Measurements from ENCODE around the gene NCR3LG1. TPM values are rescaled to one million over a fixed set of nuclear protein-coding genes. Genes with fewer than 3 reads are reported as not detected.
A peak's percentile ranks its signal among the peaks of the same experiment; 100 is the strongest.

NCR3LG1 gene
- total RNA-seq, 4 donors from 2014 or later, result 4.6 to 7.4 (median 6.3) TPM

GRCh38 chr11:17402486-17402885, 50.9 kb downstream of the NCR3LG1 start:
- H3K27me3 ChIP-seq, result no peaks in the 10 kb centered on the region
- WGBS, result 93% methylated on average over 8 of the region's 8 CpGs
- H3K4me1 ChIP-seq, result peaks cover 17% of the 10 kb centered on the region
- no peaks in the 10 kb centered on the region for H3K36me3 ChIP-seq
- no peaks in the 10 kb centered on the region for H3K9me3 ChIP-seq
- no peak overlapping the region for H3K4me3 ChIP-seq
- DNase-seq (ENCODE audit: low spot score in 2 of 2), result no peak
- TF ChIP-seq POLR2A (IDR thresholded peaks at IDR 0.05) (no peak), EP300 (IDR thresholded peaks at IDR 0.05) (no peak), CTCF (IDR thresholded peaks at IDR 0.05) (no peak), POLR2AphosphoS5 (IDR thresholded peaks at IDR 0.05) (no peak)
- H3K27ac ChIP-seq, result no peak overlapping the region

- Histone ChIP-seq H3K27ac (no peak overlapping the region), H3K36me3 (no peaks in the 10 kb centered on the region), H3K9me3 (no peaks in the 10 kb centered on the region), H3K27me3 (no peaks in the 10 kb centered on the region), H3K4me3 (no peak overlapping the region), H3K4me1 (peaks cover 17% of the 10 kb centered on the region)
- TF ChIP-seq EP300 (IDR thresholded peaks at IDR 0.05) (no peak), CTCF (IDR thresholded peaks at IDR 0.05) (no peak), POLR2AphosphoS5 (IDR thresholded peaks at IDR 0.05) (no peak), POLR2A (IDR thresholded peaks at IDR 0.05) (no peak)
- 75% methylated on average over 18 of the region's 18 CpGs for WGBS
- DNase-seq (ENCODE audit: low spot score in 2 of 2), result no peak
These were observed 52.6 kb downstream of the NCR3LG1 start for GRCh38 chr11:17403980-17404759.

- H3K36me3 ChIP-seq, result no peaks in the 10 kb centered on the region
- peaks cover 17% of the 10 kb centered on the region for H3K4me1 ChIP-seq
- H3K9me3 ChIP-seq, result no peaks in the 10 kb centered on the region
- H3K27ac ChIP-seq, result peak overlapping the region; percentile 38
- 39% methylated on average over 15 of the region's 15 CpGs for WGBS
- TF ChIP-seq POLR2A (IDR thresholded peaks at IDR 0.05), result no peak
- peak in 1 of 3 donors; percentile 38 for TF ChIP-seq POLR2AphosphoS5 (IDR thresholded peaks at IDR 0.05)
- TF ChIP-seq EP300 (IDR thresholded peaks at IDR 0.05), result no peak
- TF ChIP-seq CTCF (IDR thresholded peaks at IDR 0.05), result peak in 1 of 2 donors; percentile 31
- H3K4me3 ChIP-seq, result no peak overlapping the region
- DNase-seq (ENCODE audit: low spot score in 2 of 2), result peak in 1 of 2 donors; percentile 79
- no peaks in the 10 kb centered on the region for H3K27me3 ChIP-seq
These were observed 53.8 kb downstream of the NCR3LG1 start for GRCh38 chr11:17405232-17406005.

- no peak for DNase-seq (ENCODE audit: low spot score in 2 of 2)
- H3K27ac ChIP-seq, result peak overlapping the region; percentile 34
- H3K4me1 ChIP-seq, result peaks cover 17% of the 10 kb centered on the region
These were observed 54.6 kb downstream of the NCR3LG1 start for GRCh38 chr11:17406082-17406817.

More at GRCh38 chr11:17406082-17406817, 54.6 kb downstream of the NCR3LG1 start:
- H3K36me3 ChIP-seq, result no peaks in the 10 kb centered on the region
- WGBS, result 56% methylated on average over 1 of the region's 8 CpGs
- TF ChIP-seq EP300 (IDR thresholded peaks at IDR 0.05) (no peak), POLR2AphosphoS5 (IDR thresholded peaks at IDR 0.05) (no peak), POLR2A (IDR thresholded peaks at IDR 0.05) (no peak), CTCF (IDR thresholded peaks at IDR 0.05) (no peak)
- H3K4me3 ChIP-seq, result no peak overlapping the region
- no peaks in the 10 kb centered on the region for H3K9me3 ChIP-seq
- H3K27me3 ChIP-seq, result no peaks in the 10 kb centered on the region

All from suprapubic skin (tissue), 4 donors.